TTC549 (cell line): ENCODE measurements around the gene ZSCAN10.
"Not testable (repeated sequence)": the region's sequence is repeated elsewhere in the genome, so short reads cannot be mapped to it uniquely, and the experiment has no call there.

Experiments used
- FAIRE-seq: peaks from 2 replicates; lab custom pipeline; 2012; peaks lifted over from hg19 to GRCh38; lab: Jason Lieb, UNC

The ZSCAN10 gene

DNA sequence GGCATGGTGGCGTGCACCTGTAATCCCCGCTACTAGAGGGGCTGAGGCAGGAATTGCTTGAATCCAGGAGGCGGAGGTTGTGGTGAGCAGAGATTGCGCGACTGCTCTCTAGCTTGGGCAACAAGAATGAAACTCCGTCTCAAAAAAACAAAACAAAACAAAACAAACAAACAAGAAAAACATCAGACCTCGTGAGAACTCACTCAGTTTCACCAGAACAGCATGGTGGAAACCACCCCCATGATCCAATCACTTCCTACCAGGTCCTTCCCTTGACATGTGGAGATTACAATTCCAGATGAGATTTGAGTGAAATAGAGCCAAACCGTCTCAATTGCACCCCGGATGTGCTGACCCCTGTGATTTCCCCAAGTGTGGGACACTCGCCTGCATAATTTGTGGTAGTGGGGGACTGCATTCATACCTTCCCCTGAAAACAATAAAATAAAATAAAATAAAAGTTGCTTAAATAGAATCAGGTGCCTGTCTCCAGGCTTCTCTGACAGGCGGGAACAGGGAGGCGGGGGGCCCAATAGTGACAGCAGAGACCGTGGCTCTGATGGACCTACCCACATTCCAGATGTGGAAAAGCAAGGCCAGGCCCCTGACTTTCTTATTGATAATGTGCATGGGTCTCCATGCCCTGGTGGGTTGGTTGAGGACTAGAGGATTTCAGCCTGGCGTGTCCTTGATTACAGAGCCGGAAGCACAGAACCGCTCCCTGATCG, 13.1 kb downstream of the ZSCAN10 start:
- no peak for FAIRE-seq

GRCh38 chr16:3084969-3085670, 14.0 kb downstream of the ZSCAN10 start:
- no peak for FAIRE-seq

DNA sequence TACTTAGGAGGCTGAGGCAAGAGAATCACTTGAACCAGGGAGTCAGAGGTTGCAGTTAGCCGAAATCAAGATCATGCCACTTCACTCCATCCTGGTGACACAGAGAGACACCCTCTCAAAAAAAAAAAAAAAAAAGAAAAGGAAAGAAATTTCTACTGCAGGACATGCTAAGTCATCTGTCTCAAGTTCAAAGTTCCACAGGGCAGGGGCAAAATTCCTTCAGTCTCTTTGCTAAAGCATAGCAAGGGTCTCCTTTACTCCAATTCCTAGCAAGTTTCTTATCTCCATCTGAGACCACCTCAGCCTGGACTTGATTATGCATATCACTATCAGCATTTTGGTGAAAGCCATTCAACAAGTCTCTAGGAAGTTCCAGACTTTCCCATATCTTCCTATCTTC, 14.6 kb downstream of the ZSCAN10 start:
- FAIRE-seq = no peak

- FAIRE-seq = not testable (repeated sequence)
Observed at GRCh38 chr16:3083408-3083807, 15.7 kb downstream of the ZSCAN10 start.

GRCh38 chr16:3081957-3082356, 17.1 kb downstream of the ZSCAN10 start:
- not testable (repeated sequence) for FAIRE-seq

DNA sequence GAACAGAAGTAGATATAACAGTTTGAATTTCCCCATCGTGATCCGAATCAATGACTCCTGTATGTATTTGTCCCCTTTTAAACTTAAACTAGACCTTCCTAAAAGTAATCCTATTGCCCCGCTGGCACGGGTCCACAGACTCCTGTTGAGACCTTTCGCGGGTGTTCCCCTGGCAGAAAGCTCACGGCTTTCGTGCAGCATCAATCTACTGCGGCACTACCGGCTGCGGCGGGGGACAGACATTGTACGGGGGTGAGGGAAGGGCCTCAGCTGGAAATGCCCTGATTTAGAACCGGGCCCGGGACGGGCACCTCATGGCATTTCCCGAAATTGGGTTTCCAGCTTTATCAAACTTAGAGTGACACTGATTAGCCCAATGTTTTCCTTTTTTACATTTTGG, 19.1 kb downstream of the ZSCAN10 start:
- FAIRE-seq = no peak

- FAIRE-seq = no peak
Observed at GRCh38 chr16:3076577-3076976, 22.5 kb downstream of the ZSCAN10 start.

DNA sequence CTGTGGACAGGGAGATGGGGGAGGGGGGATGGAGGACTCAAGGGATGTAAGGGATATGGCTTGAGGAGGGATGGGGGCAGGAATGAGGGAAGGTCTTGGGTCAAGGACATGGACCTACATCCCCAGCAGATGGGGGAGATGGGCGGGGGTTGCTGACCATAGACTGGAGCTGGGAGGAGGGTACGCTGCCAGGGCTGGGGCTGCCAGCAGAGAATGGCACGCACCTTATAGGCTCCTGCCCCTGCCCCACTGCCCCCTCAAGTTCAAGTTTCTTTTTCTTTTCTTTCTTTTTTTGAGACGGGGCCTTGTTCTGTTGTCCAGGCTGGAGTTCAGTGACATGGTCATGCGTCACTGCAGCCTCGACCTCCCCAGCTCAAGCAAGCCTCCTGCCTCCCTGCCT, 23.1 kb downstream of the ZSCAN10 start:
- FAIRE-seq = not testable (repeated sequence)

DNA sequence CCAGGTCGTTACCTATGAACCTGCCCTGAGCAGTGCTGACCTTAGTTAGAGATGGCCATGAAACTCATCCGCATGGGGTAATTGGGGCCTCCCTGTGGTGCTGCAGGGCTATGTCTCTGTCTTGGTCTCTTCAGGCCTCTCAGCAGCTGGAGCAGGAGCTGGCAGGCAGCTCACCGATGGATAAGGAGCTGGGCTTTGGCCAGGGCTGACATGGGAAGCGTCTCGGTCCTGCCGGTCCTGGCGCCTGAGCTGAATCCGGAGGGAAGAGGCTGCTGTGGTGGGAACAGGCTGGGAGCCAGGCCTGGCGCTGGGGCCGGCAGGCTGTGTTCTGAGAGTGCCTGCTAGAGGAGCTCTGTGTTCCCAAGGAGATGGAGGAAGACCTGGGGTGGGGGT, 23.6 kb downstream of the ZSCAN10 start:
- FAIRE-seq = no peak

- FAIRE-seq = no peak
Observed at GRCh38 chr16:3074860-3075522, 24.1 kb downstream of the ZSCAN10 start.

- no peak for FAIRE-seq
Observed at GRCh38 chr16:3073448-3073847, 25.6 kb downstream of the ZSCAN10 start.

- not testable (repeated sequence) for FAIRE-seq
Observed at GRCh38 chr16:3072576-3073263, 26.4 kb downstream of the ZSCAN10 start.

GRCh38 chr16:3072148-3072547, 26.9 kb downstream of the ZSCAN10 start:
- FAIRE-seq = not testable (repeated sequence)

GRCh38 chr16:3071655-3072054, 27.4 kb downstream of the ZSCAN10 start:
- no peak for FAIRE-seq

- FAIRE-seq = no peak
Observed at GRCh38 chr16:3070608-3071111, 28.4 kb downstream of the ZSCAN10 start.

- not testable (repeated sequence) for FAIRE-seq
Observed at GRCh38 chr16:3069146-3069545, 29.9 kb downstream of the ZSCAN10 start.

- no peak for FAIRE-seq
Observed at GRCh38 chr16:3068487-3068886, 30.6 kb downstream of the ZSCAN10 start.

DNA sequence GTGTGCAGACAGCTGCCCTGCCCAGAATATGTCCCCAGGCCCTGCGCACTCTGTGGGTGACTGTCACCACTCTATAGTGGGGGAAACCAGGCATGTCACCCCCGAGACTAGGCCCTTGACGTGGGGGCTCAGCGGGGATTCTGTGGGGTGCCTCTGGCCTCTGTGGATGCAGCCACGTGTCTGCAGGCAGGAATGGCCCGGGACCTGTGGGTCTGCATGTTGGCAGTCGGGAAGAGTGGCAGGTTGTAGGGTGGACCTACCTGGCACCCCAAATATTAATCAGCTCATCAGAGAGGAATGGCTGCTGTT, 32.7 kb downstream of the ZSCAN10 start:
- no peak for FAIRE-seq

- no peak for FAIRE-seq
Observed at GRCh38 chr16:3065742-3066439, 33.2 kb downstream of the ZSCAN10 start.

- no peak for FAIRE-seq
Observed at GRCh38 chr16:3065069-3065741, 33.9 kb downstream of the ZSCAN10 start, which contains the start of gene IL32. Gene IL32 (plus strand): TSS chr16:3065640. CDS start chr16:3065812, 172 bp downstream.

DNA sequence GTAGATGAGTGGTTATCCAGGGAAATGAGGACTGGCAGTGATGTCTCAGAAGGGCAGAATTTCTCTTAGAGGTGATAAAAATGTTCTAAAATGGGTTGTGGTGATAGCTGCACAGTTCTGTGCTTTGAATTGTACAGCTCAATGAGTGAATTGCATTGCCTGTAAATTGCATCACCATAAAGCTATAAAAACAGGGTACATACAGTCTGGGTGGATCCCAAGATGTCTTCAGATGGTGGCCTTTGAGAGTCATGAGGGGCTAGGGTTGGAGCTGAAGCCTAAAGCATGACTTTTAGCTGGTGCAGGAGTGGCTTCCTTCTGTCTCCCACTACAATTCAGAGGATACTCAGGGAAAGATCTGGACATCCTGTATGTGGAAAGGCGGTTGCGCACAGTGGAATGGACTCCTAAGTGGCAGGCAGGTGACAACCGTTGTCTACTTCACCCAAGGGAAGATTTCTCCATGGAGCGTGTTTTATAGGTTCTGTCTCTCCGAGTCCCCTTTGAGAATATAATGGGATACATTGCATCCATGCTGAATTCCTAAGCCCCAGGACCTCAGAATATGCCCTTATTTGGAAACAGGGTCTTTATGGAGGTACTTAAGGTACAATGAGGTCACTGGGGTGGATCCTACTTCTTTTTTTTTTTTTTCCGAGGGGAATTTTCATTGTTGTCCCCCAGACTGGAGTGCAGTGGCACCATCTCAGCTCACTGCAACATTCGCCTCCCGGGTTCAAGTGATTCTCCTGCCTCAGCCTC, 35.3 kb downstream of the ZSCAN10 start:
- FAIRE-seq = no peak
